T-helper 2 cell (primary cell): ENCODE data around the gene PDGFA.

ENCODE experiments used
- DNase-seq, 5 experiments: peaks; one replicate each; pipeline versions ENCODE4 v3.0.0 to v3.0.0-alpha.2; 2012 to 2022

PDGFA gene

GRCh38 chr7:503575-504111, 16.0 kb downstream of the PDGFA start:
- no peak for DNase-seq

- no peak for DNase-seq
Observed at GRCh38 chr7:502296-502695, 17.4 kb downstream of the PDGFA start.

GRCh38 chr7:501526-501925, 18.1 kb downstream of the PDGFA start:
- DNase-seq, result no peak

- DNase-seq, result no peak
Observed at GRCh38 chr7:500521-501420, 18.9 kb downstream of the PDGFA start.

- DNase-seq, result no peak
Observed at GRCh38 chr7:499853-500485, 19.7 kb downstream of the PDGFA start.

GRCh38 chr7:498678-499641, 20.7 kb downstream of the PDGFA start:
- DNase-seq, result no peak

GRCh38 chr7:497946-498655, 21.5 kb downstream of the PDGFA start:
- DNase-seq, result no peak

- DNase-seq, result no peak
Observed at GRCh38 chr7:497346-497745, 22.3 kb downstream of the PDGFA start.

GRCh38 chr7:496528-497295, 22.9 kb downstream of the PDGFA start:
- DNase-seq, result no peak

- no peak for DNase-seq
Observed at GRCh38 chr7:495761-496321, 23.8 kb downstream of the PDGFA start.

GRCh38 chr7:495326-495725, 24.3 kb downstream of the PDGFA start:
- no peak for DNase-seq

- no peak for DNase-seq
Observed at GRCh38 chr7:494906-495305, 24.7 kb downstream of the PDGFA start.

GRCh38 chr7:494259-494687, 25.4 kb downstream of the PDGFA start:
- no peak for DNase-seq

- DNase-seq, result no peak
Observed at GRCh38 chr7:493661-494251, 25.9 kb downstream of the PDGFA start.

GRCh38 chr7:492714-493065, 27.0 kb downstream of the PDGFA start:
- no peak for DNase-seq

- no peak for DNase-seq
Observed at GRCh38 chr7:491958-492713, 27.5 kb downstream of the PDGFA start.

- DNase-seq, result no peak
Observed at GRCh38 chr7:491292-491957, 28.2 kb downstream of the PDGFA start.

- DNase-seq, result no peak
Observed at GRCh38 chr7:490461-491291, 29.0 kb downstream of the PDGFA start.
